H1 (cell line): ENCODE results near the gene UBE2E2. TPM values are rescaled to one million over a fixed set of nuclear protein-coding genes. Genes with fewer than 3 reads are reported as not detected.
A peak's percentile ranks its signal among the peaks of the same experiment; 100 is the strongest.

Source experiments
- CTCF ChIA-PET: fragments of 300-600 bp; sonication (Branson Sonifier 250); formaldehyde crosslinking; loops from one replicate; lab custom pipeline; 2021; ENCODE audit not compliant: partially characterized antibody; lab: Charles Lee
- POLR2A ChIA-PET: fragments of 300-600 bp; sonication (Branson Sonifier 250); formaldehyde crosslinking; loops from one replicate; lab custom pipeline; 2021; ENCODE audit warnings: inconsistent platforms; ENCODE audit not compliant: partially characterized antibody; lab: Charles Lee
- DNase-seq, 2 experiments: peaks; one replicate each; pipeline versions ENCODE4 v3.0.0 to v3.0.0-alpha.2; 2010 to 2022; ENCODE audit warnings: low spot score in 2 of 2, low read depth in 1 of 2, mixed read lengths in 1 of 2
- FAIRE-seq: peaks from 2 replicates; lab custom pipeline; 2011; peaks lifted over from hg19 to GRCh38; lab: Jason Lieb, UNC
- H2AFZ ChIP-seq: 2 replicates; pipeline ENCODE4 v1.8.1; 2012; ENCODE audit warnings: low read length, inconsistent platforms
- H2AK5ac ChIP-seq: 2 replicates; pipeline ENCODE4 v1.6.1; 2013; ENCODE audit warnings: low read depth, low read length
- H2BK120ac ChIP-seq: replicated peaks from 2 replicates; pipeline ENCODE3; 2013; ENCODE audit warnings: low read depth, low read length, inconsistent platforms
- H2BK12ac ChIP-seq: 2 replicates; pipeline ENCODE4 v1.6.1; 2013; ENCODE audit warnings: low read depth, low read length
- H2BK15ac ChIP-seq: 2 replicates; pipeline ENCODE4 v1.6.1; 2013; ENCODE audit warnings: low read length
- H2BK20ac ChIP-seq: 2 replicates; pipeline ENCODE4 v1.6.1; 2013; ENCODE audit warnings: low read length
- H2BK5ac ChIP-seq: 2 replicates; pipeline ENCODE4 v1.6.1; 2013; ENCODE audit warnings: low read depth, low read length
- H3K14ac ChIP-seq: 2 replicates; pipeline ENCODE4 v1.6.1; 2013; ENCODE audit warnings: inconsistent platforms; ENCODE audit not compliant: insufficient read length
- H3K18ac ChIP-seq: 2 replicates; pipeline ENCODE4 v1.6.1; 2013; ENCODE audit warnings: low read length; ENCODE audit errors: extremely low read depth
- H3K23ac ChIP-seq: 2 replicates; pipeline ENCODE4 v1.6.1; 2013; ENCODE audit warnings: inconsistent platforms; ENCODE audit not compliant: insufficient read length
- H3K23me2 ChIP-seq: 2 replicates; pipeline ENCODE4 v1.6.1; 2013; ENCODE audit warnings: low read depth, low read length
- H3K27ac ChIP-seq: 2 replicates; pipeline ENCODE4 v1.6.1; 2011; ENCODE audit warnings: low read depth, low read length, inconsistent platforms
- H3K27me3 ChIP-seq, 4 experiments: replicated peaks in 1 of 4; 1 replicate in 1 of 4; 2 replicates in 3 of 4; pipeline versions ENCODE4 v1.6.1 to v1.8.1; 2011 to 2013; ENCODE audit warnings: low read length in 3 of 4, mild to moderate bottlenecking in 3 of 4, inconsistent platforms in 2 of 4, mixed read lengths in 2 of 4, moderate library complexity in 1 of 4; ENCODE audit not compliant: control insufficient read depth in 3 of 4, insufficient read depth in 3 of 4; ENCODE audit errors: extremely low read depth in 1 of 4
- H3K36me3 ChIP-seq, 4 experiments: 2 replicates each; pipeline versions ENCODE4 v1.6.1 to v1.8.1; 2011 to 2013; ENCODE audit warnings: mild to moderate bottlenecking in 4 of 4, low read length in 3 of 4, moderate library complexity in 2 of 4, control low read depth in 1 of 4, inconsistent platforms in 1 of 4; ENCODE audit not compliant: insufficient read depth in 4 of 4, control insufficient read depth in 2 of 4
- H3K4ac ChIP-seq: replicated peaks from 2 replicates; pipeline ENCODE3; 2013; ENCODE audit warnings: low read length, low read depth, mixed read lengths, inconsistent platforms; ENCODE audit not compliant: insufficient read length
- H3K4me1 ChIP-seq, 4 experiments: replicated peaks in 1 of 4; 1 replicate in 1 of 4; 2 replicates in 3 of 4; pipeline versions ENCODE4 v1.6.1 to v1.8.1; 2011 to 2013; ENCODE audit warnings: low read length in 3 of 4, inconsistent platforms in 2 of 4, mixed read lengths in 1 of 4; ENCODE audit not compliant: insufficient read depth in 4 of 4, control insufficient read depth in 3 of 4
- H3K4me2 ChIP-seq, 2 experiments: 2 replicates each; pipeline versions ENCODE4 v1.6.1 to v1.8.1; 2011 to 2013; ENCODE audit warnings: low read depth in 2 of 2, low read length in 2 of 2, control low read depth in 1 of 2, inconsistent platforms in 1 of 2, mild to moderate bottlenecking in 1 of 2; ENCODE audit not compliant: insufficient read depth in 1 of 2
- H3K4me3 ChIP-seq, 4 experiments: fragments of 200-600, 300-600 bp in 1 of 4; sonication (generic), shearing (Covaris generic), sonication (Bioruptor Twin) in 1 of 4; 2 replicates each; pipeline versions ENCODE4 v1.5.1 to v1.8.1; 2011 to 2016; ENCODE audit warnings: low read length in 4 of 4, low read depth in 3 of 4, control low read depth in 2 of 4, inconsistent platforms in 2 of 4, mild to moderate bottlenecking in 2 of 4, mixed read lengths in 1 of 4, moderate library complexity in 1 of 4; ENCODE audit not compliant: insufficient read depth in 2 of 4; ENCODE audit errors: extremely low read depth in 1 of 4
- H3K56ac ChIP-seq: replicated peaks from 2 replicates; pipeline ENCODE3; 2013; ENCODE audit warnings: low read depth, mild to moderate bottlenecking, mixed read lengths, low read length, inconsistent platforms; ENCODE audit not compliant: insufficient read length
- H3K79me1 ChIP-seq: 2 replicates; pipeline ENCODE4 v1.6.1; 2013; ENCODE audit warnings: low read depth, low read length, control low read depth
- H3K79me2 ChIP-seq, 2 experiments: 2 replicates each; pipeline versions ENCODE4 v1.6.1 to v1.8.1; 2012 to 2013; ENCODE audit warnings: low read length in 2 of 2, mild to moderate bottlenecking in 2 of 2, inconsistent platforms in 1 of 2; ENCODE audit not compliant: insufficient read depth in 2 of 2, control insufficient read depth in 1 of 2
- H3K9ac ChIP-seq, 4 experiments: replicated peaks in 1 of 4; 1 replicate in 1 of 4; 2 replicates in 3 of 4; pipeline versions ENCODE4 v1.6.1 to v1.8.1; 2011 to 2013; ENCODE audit warnings: low read depth in 3 of 4, low read length in 3 of 4, control low read depth in 2 of 4, mild to moderate bottlenecking in 2 of 4, moderate library complexity in 2 of 4, inconsistent platforms in 1 of 4; ENCODE audit errors: extremely low read depth in 1 of 4
- H3K9me3 ChIP-seq, 2 experiments: 2 replicates each; pipeline versions ENCODE4 v1.6.1 to v1.8.1; 2012 to 2013; ENCODE audit warnings: mild to moderate bottlenecking in 2 of 2, moderate library complexity in 2 of 2, control low read depth in 1 of 2, inconsistent platforms in 1 of 2, low read depth in 1 of 2, low read length in 1 of 2, mixed read lengths in 1 of 2; ENCODE audit not compliant: insufficient read depth in 2 of 2
- H4K20me1 ChIP-seq, 2 experiments: replicated peaks in 1 of 2; 2 replicates each; pipeline versions ENCODE3 to v1.8.1; 2011 to 2013; ENCODE audit warnings: inconsistent platforms in 2 of 2, low read length in 2 of 2, mild to moderate bottlenecking in 1 of 2; ENCODE audit not compliant: insufficient read depth in 2 of 2, control insufficient read depth in 1 of 2
- H4K5ac ChIP-seq: 2 replicates; pipeline ENCODE4 v1.6.1; 2013; ENCODE audit warnings: low read length, low read depth, mixed read lengths, inconsistent platforms; ENCODE audit not compliant: insufficient read length
- H4K8ac ChIP-seq: 2 replicates; pipeline ENCODE4 v1.8.0; 2013; ENCODE audit warnings: mild to moderate bottlenecking, moderate library complexity, low read length, inconsistent platforms; ENCODE audit not compliant: insufficient read depth; ENCODE audit errors: extremely low read depth
- H4K91ac ChIP-seq: replicated peaks from 2 replicates; pipeline ENCODE3; 2013; ENCODE audit warnings: low read length, mixed read lengths, inconsistent platforms; ENCODE audit not compliant: insufficient read length
- ASH2L ChIP-seq: fragments of 200-600, 300-600 bp; sonication (generic); IDR thresholded peaks from one replicate; pipeline ENCODE4 v1.7.1; 2017; ENCODE audit warnings: low read length
- CEBPB ChIP-seq: IDR thresholded peaks from 2 replicates; pipeline ENCODE4 v1.6.1; 2012; ENCODE audit warnings: low read depth, low read length
- RFX5 ChIP-seq: IDR thresholded peaks from 2 replicates; pipeline ENCODE4 v1.6.1; 2011; ENCODE audit warnings: low read depth, low read length, improper control_type of control experiment, borderline replicate concordance
- RNF2 ChIP-seq: fragments of 200-900, 300-1000 bp; sonication (generic); IDR thresholded peaks from 2 replicates; pipeline ENCODE4 v1.7.1; 2016; ENCODE audit warnings: borderline replicate concordance, low read depth, mild to moderate bottlenecking, antibody characterized with exemption, low read length; ENCODE audit not compliant: poor library complexity, severe bottlenecking; ENCODE audit errors: missing control alignments
- WGBS, 2 experiments: shearing (Covaris generic) in 1 of 2; methylation state at CpG; one replicate each; pipeline versions ENCODE4 v1.1.6 to v1.1.7; 2013 to 2015; ENCODE audit warnings: low lambda C conversion rate in 2 of 2, mixed read lengths in 2 of 2, inconsistent platforms in 1 of 2, low coverage in 1 of 2, missing lambda C conversion rate in 1 of 2; ENCODE audit not compliant: insufficient replicate concordance in 2 of 2, insufficient coverage in 1 of 2, insufficient read length in 1 of 2; ENCODE audit errors: extremely low coverage in 1 of 2, missing lambda C conversion rate in 1 of 2; 5-methylcytosine and 5-hydroxymethylcytosine counted together
- polyA plus RNA-seq, 7 experiments: library from polyadenylated mRNA; depleted of rRNA in 3 of 7; stranded (reverse) in 5 of 7; unstranded in 2 of 7; fragments of >200 nt in 5 of 7; fragments of 200-250 nt in 2 of 7; gene quantifications; 1 replicate in 5 of 7; 2 replicates in 1 of 7; 4 replicates in 1 of 7; pipeline versions ENCODE4 v1.2.1 to v1.2.3, GENCODE V29; 2011 to 2013; ENCODE audit warnings: missing spikeins in 2 of 7, mixed read lengths in 2 of 7
- total RNA-seq: library from RNA; stranded (reverse); fragmentation: NEBNext Ultra II Directional; extraction: Animal tissue kit (Norgen Biotek cat#: 25700); gene quantifications from 2 replicates; pipeline ENCODE4 v1.2.1, GENCODE V29; 2021

Gene UBE2E2
- total and polyA plus RNA-seq, 2 of the 8 experiments (the other 6 are each of a cell fraction or from before 2014, with no cell fraction given) = 57.6 to 70.6 TPM

- peaks cover 0 to 14% of the 10 kb centered on the region in 2 experiments; a peak in 1 of 4 replicates for H3K79me2 ChIP-seq
- H3K18ac ChIP-seq = no peak overlapping the region
- H2BK15ac ChIP-seq = no peak overlapping the region
- H2AK5ac ChIP-seq = peak overlapping the region; percentile 76
- no peak overlapping the region for H4K8ac ChIP-seq
- peak overlapping the region; percentile 32; the same call in 1 of the 2 replicates for H2BK12ac ChIP-seq
- DNase-seq = no peak
- no peaks in the 10 kb centered on the region for H3K9me3 ChIP-seq
- peak overlapping the region; percentile 19; the same call in 1 of the 2 replicates for H2BK20ac ChIP-seq
- no peak overlapping the region for H4K5ac ChIP-seq
- H4K20me1 ChIP-seq = no peaks in the 10 kb centered on the region
- H3K4me1 ChIP-seq = peaks cover 3 to 8% (median 4%) of the 10 kb centered on the region in 4 experiments
- no peaks in the 10 kb centered on the region; the same call in 1 of the 2 replicates for H3K79me1 ChIP-seq
- no peak overlapping the region for H3K4me3 ChIP-seq
- no peaks in the 10 kb centered on the region for H3K36me3 ChIP-seq
- no peak overlapping the region for H2BK120ac ChIP-seq
- no peak overlapping the region for H4K91ac ChIP-seq
- no peak overlapping the region for H3K4me2 ChIP-seq
- POLR2A ChIA-PET = no interaction called here
- 87% methylated on average over 2 of the region's 2 CpGs; no CpG with 5 or more reads in 1 of the 2 experiments for WGBS, 2 experiments
- H2AFZ ChIP-seq = no peak overlapping the region
- H3K23ac ChIP-seq = no peak overlapping the region
- H3K14ac ChIP-seq = no peak overlapping the region
- no peak for FAIRE-seq
- 0 out of 2 replicates have a peak overlapping the region, but pooled peaks have one; percentile 29 for H2BK5ac ChIP-seq
- no peak overlapping the region for H3K27ac ChIP-seq
- H3K9ac ChIP-seq = no peak overlapping the region
- no peak overlapping the region for H3K4ac ChIP-seq
- no peaks in the 10 kb centered on the region for H3K27me3 ChIP-seq
- H3K56ac ChIP-seq = no peak overlapping the region
- H3K23me2 ChIP-seq = no peaks in the 10 kb centered on the region
- CTCF ChIA-PET = interaction anchor here (1.2 kb wide), 1 partner anchor 13 kb away, joined by 4 read pairs; no protein-coding TSS in a partner anchor
- TF ChIP-seq ASH2L (no peak), RFX5 (no peak), CEBPB (no peak), RNF2 (no peak)
Measured at GRCh38 chr3:23390446-23390845, 187.3 kb downstream of the UBE2E2 start.
